K562 (cell line): ENCODE results near the gene SYPL2. TPM values are rescaled to one million over a fixed set of nuclear protein-coding genes. Genes with fewer than 3 reads are reported as not detected.

Experiments used
- ATF7 ChIP-seq: fragments of 450-650 bp; IDR thresholded peaks from 2 replicates; pipeline ENCODE4 v1.7.1; 2014; ENCODE audit warnings: mild to moderate bottlenecking, moderate library complexity
- E2F3 ChIP-seq: fragments of 250-450 bp; sonication (Bioruptor Pico); IDR thresholded peaks from 2 replicates; pipeline ENCODE4 v1.4.0; 2020; ENCODE audit warnings: mild to moderate bottlenecking
- HMG20B ChIP-seq: fragments of 250-450 bp; sonication (Bioruptor Pico); IDR thresholded peaks from 2 replicates; pipeline ENCODE4 v1.5.0; 2021; ENCODE audit warnings: mild to moderate bottlenecking
- MEIS2 ChIP-seq: fragments of 450-650 bp; IDR thresholded peaks from 2 replicates; pipeline ENCODE4 v1.6.1; 2014; ENCODE audit warnings: mild to moderate bottlenecking; ENCODE audit not compliant: partially characterized antibody
- MTA3 ChIP-seq: fragments of 450-650 bp; formaldehyde crosslinking; IDR thresholded peaks from 2 replicates; pipeline ENCODE4 v1.6.1; 2017; ENCODE audit warnings: mild to moderate bottlenecking, borderline replicate concordance
- NCOR1 ChIP-seq: fragments of 450-650 bp; IDR thresholded peaks from 2 replicates; pipeline ENCODE4 v1.6.1; 2016; ENCODE audit warnings: mild to moderate bottlenecking, moderate library complexity
- NKRF ChIP-seq: fragments of 450-650 bp; IDR thresholded peaks from 2 replicates; pipeline ENCODE4 v1.6.1; 2016; ENCODE audit warnings: borderline replicate concordance
- NR4A1 ChIP-seq, 2 experiments: fragments of 250-450 bp in 1 of 2; fragments of 450-650 bp in 1 of 2; sonication (Bioruptor Pico) in 1 of 2; IDR thresholded peaks; 2 replicates each; pipeline versions ENCODE4 v1.4.0 to v1.6.1; 2016 to 2020; ENCODE audit warnings: mild to moderate bottlenecking in 2 of 2, missing compliant biosample characterization in 1 of 2, missing genetic modification characterization in 1 of 2, moderate library complexity in 1 of 2
- NRF1 ChIP-seq, 2 experiments: fragments of 450-650 bp; IDR thresholded peaks in 1 of 2; conservative IDR thresholded peaks in 1 of 2; 2 replicates each; pipeline ENCODE4 v1.6.1; 2014; ENCODE audit warnings: mild to moderate bottlenecking in 2 of 2
- POLR3G ChIP-seq: IDR thresholded peaks from 2 replicates; pipeline ENCODE4 v1.6.1; 2011; ENCODE audit not compliant: insufficient read length, insufficient replicate concordance; ENCODE audit errors: extremely low read depth
- RAD21 ChIP-seq, 2 experiments: fragments of 250-450 bp in 1 of 2; fragments of 450-650 bp in 1 of 2; sonication (Bioruptor Pico) in 1 of 2; formaldehyde crosslinking in 1 of 2; IDR thresholded peaks in 1 of 2; conservative IDR thresholded peaks in 1 of 2; 2 replicates each; pipeline versions ENCODE4 v1.4.0 to v1.8.0; 2020 to 2022; ENCODE audit warnings: mild to moderate bottlenecking in 2 of 2, moderate library complexity in 1 of 2
- RB1 ChIP-seq: fragments of 450-650 bp; IDR thresholded peaks from 2 replicates; pipeline ENCODE4 v1.6.1; 2017; ENCODE audit warnings: low read depth, mild to moderate bottlenecking
- SMAD4 ChIP-seq: fragments of 250-450 bp; sonication (Bioruptor Pico); conservative IDR thresholded peaks from 2 replicates; pipeline ENCODE4 v1.8.0; 2021; ENCODE audit warnings: inconsistent platforms, mild to moderate bottlenecking, moderate library complexity
- SNAPC5 ChIP-seq: fragments of 250-450 bp; sonication (Bioruptor Pico); IDR thresholded peaks from 2 replicates; pipeline ENCODE4 v1.8.0; 2021; ENCODE audit warnings: moderate library complexity, mild to moderate bottlenecking, inconsistent platforms
- TEAD4 ChIP-seq, 2 experiments: sonication (generic) in 1 of 2; formaldehyde crosslinking in 1 of 2; IDR thresholded peaks; 2 replicates each; pipeline versions ENCODE4 v1.6.1 to v1.8.0; 2012 to 2022; ENCODE audit warnings: borderline replicate concordance in 1 of 2, inconsistent platforms in 1 of 2, low read length in 1 of 2, mild to moderate bottlenecking in 1 of 2, missing genetic modification reagents in 1 of 2
- U2AF1 ChIP-seq: fragments of 200-400 bp; formaldehyde crosslinking; optimal IDR thresholded peaks from 2 replicates; pipeline ENCODE3; 2017; ENCODE audit warnings: mild to moderate bottlenecking, low read depth, low read length, moderate library complexity
- ZBTB11 ChIP-seq, 3 experiments: fragments of 200-800 bp in 1 of 3; fragments of 250-450 bp in 1 of 3; fragments of 450-650 bp in 1 of 3; sonication (Bioruptor Pico) in 1 of 3; sonication (Bioruptor generic) in 1 of 3; formaldehyde crosslinking in 1 of 3; IDR thresholded peaks; 2 replicates each; pipeline versions ENCODE4 v1.6.1 to v1.8.0; 2016 to 2022; ENCODE audit warnings: mild to moderate bottlenecking in 2 of 3, missing genetic modification characterization in 2 of 3, missing compliant biosample characterization in 1 of 3, moderate library complexity in 1 of 3
- ZBTB2 ChIP-seq: fragments of 450-650 bp; IDR thresholded peaks from 2 replicates; pipeline ENCODE4 v1.6.1; 2016; ENCODE audit warnings: antibody characterized with exemption
- ZC3H4 ChIP-seq: sonication (generic); formaldehyde crosslinking; IDR thresholded peaks from 2 replicates; pipeline ENCODE4 v1.9.0; 2021; ENCODE audit warnings: missing genetic modification reagents, borderline replicate concordance
- polyA plus RNA-seq, 8 experiments: library from polyadenylated mRNA; depleted of rRNA in 4 of 8; stranded (reverse) in 5 of 8; unstranded in 3 of 8; fragments of >200 nt; fragmentation: Nextera tagmentation in 2 of 8; fragmentation: Illumina TruSeq in 1 of 8; extraction: Ambion mirVana in 2 of 8; extraction: Trizol in 1 of 8; gene quantifications; 2 replicates each; pipeline versions ENCODE4 v1.2.1 to v1.2.3, GENCODE V29; 2011 to 2014; ENCODE audit warnings: inconsistent platforms in 1 of 8, missing spikeins in 1 of 8
- total RNA-seq, 7 experiments: library from RNA; depleted of rRNA in 6 of 7; stranded (reverse); fragments of >200 nt in 6 of 7; fragmentation: Illumina TruSeq in 2 of 7; extraction: Trizol in 2 of 7; gene quantifications; 2 replicates each; pipeline versions ENCODE4 v1.2.1 to v1.2.3, GENCODE V29; 2011 to 2021; ENCODE audit warnings: low replicate concordance in 1 of 7

The SYPL2 gene
- total and polyA plus RNA-seq, 9 of the 15 experiments (the other 6 are each of a cell fraction or from before 2014, with no cell fraction given): 0.03 to 0.20 (median 0.07) TPM; not detected in 2

GRCh38 chr1:109493805-109494539, 27.6 kb downstream of the SYPL2 start, which contains the start of gene CYB561D1 (continued):
- TF ChIP-seq RB1: peak; percentile 99
- peak; percentile 82 for TF ChIP-seq ATF7
- TF ChIP-seq POLR3G: no peak
- TF ChIP-seq MEIS2: no peak
- TF ChIP-seq RAD21 (CRISPR knock-in tag; conservative IDR thresholded peaks at IDR 0.05 in 1 of 2, IDR thresholded peaks at IDR 0.05 in 1 of 2): peak; percentile 76 to 80
- peak; percentile 65; the same call in 1 of the 2 replicates for TF ChIP-seq ZBTB2
- TF ChIP-seq MTA3: peak; percentile 88; the same call in 1 of the 2 replicates
- peak; percentile 99 for TF ChIP-seq NKRF
- no peak; the same call in 1 of the 2 replicates for TF ChIP-seq ZC3H4 (CRISPR knock-in tag)
- no peak for TF ChIP-seq HMG20B (CRISPR knock-in tag)
- TF ChIP-seq E2F3: 0 out of 2 replicates have a peak, but pooled peaks have one; percentile 50
- TF ChIP-seq NCOR1: no peak
- TF ChIP-seq SNAPC5: no peak
- peak; percentile 41 to 56 for TF ChIP-seq NRF1 (conservative IDR thresholded peaks at IDR 0.05 in 1 of 2, IDR thresholded peaks at IDR 0.05 in 1 of 2)
- TF ChIP-seq NR4A1 (CRISPR knock-in tag; IDR thresholded peaks at IDR 0.05): no peak
- TF ChIP-seq NR4A1 (tag; IDR thresholded peaks at IDR 0.05): 0 out of 2 replicates have a peak, but pooled peaks have one; percentile 35
- peak; percentile 59 for TF ChIP-seq SMAD4
- TF ChIP-seq U2AF1: no peak
- no peak for TF ChIP-seq ZBTB11 (CRISPR knock-in tag; IDR thresholded peaks at IDR 0.05)
- no peak for TF ChIP-seq TEAD4 (IDR thresholded peaks at IDR 0.05; ENCODE audit: low read length)
- TF ChIP-seq TEAD4 (CRISPR knock-in tag; IDR thresholded peaks at IDR 0.05; ENCODE audit: borderline replicate concordance): no peak
